ENCODE results near the gene NECAB2.

The NECAB2 gene

GRCh38 chr16:84027625-84028024 is 59.6 kb downstream of the NECAB2 start:
- DNase-seq = no peak

GRCh38 chr16:84029297-84030047 is 61.4 kb downstream of the NECAB2 start:
- DNase-seq = no peak

- no peak for DNase-seq
These were observed 63.5 kb downstream of the NECAB2 start for GRCh38 chr16:84031556-84031955.

GRCh38 chr16:84032458-84033178 is 64.6 kb downstream of the NECAB2 start:
- DNase-seq = no peak

GRCh38 chr16:84033251-84034195 is 65.5 kb downstream of the NECAB2 start:
- DNase-seq = no peak

- no peak for DNase-seq
These were observed 66.5 kb downstream of the NECAB2 start for GRCh38 chr16:84034516-84034915.

- DNase-seq = no peak
These were observed 68.1 kb downstream of the NECAB2 start for GRCh38 chr16:84036131-84036530.

GRCh38 chr16:84036982-84037425 is 69.0 kb downstream of the NECAB2 start:
- DNase-seq = no peak

- no peak for DNase-seq
These were observed 70.4 kb downstream of the NECAB2 start for GRCh38 chr16:84038469-84038868.

- DNase-seq = no peak
These were observed 71.7 kb downstream of the NECAB2 start for GRCh38 chr16:84039696-84040095.

- no peak for DNase-seq
These were observed 72.3 kb downstream of the NECAB2 start for GRCh38 chr16:84040226-84040822.

GRCh38 chr16:84040823-84041820 is 73.1 kb downstream of the NECAB2 start:
- DNase-seq = peak; percentile 26

- no peak for DNase-seq
These were observed 73.8 kb downstream of the NECAB2 start for GRCh38 chr16:84041881-84042280.

- no peak for DNase-seq
These were observed 74.3 kb downstream of the NECAB2 start, which contains the start of gene SLC38A8 for GRCh38 chr16:84042308-84042878. SLC38A8 (minus strand) TSS chr16:84042795; CDS start chr16:84042157, 638 bp downstream.

- DNase-seq = no peak
These were observed 74.9 kb downstream of the NECAB2 start for GRCh38 chr16:84042879-84043485.

- DNase-seq = no peak
These were observed 75.6 kb downstream of the NECAB2 start for GRCh38 chr16:84043486-84044117.

- peak; percentile 19 for DNase-seq
These were observed 76.1 kb downstream of the NECAB2 start for GRCh38 chr16:84044118-84044488.

GRCh38 chr16:84045001-84045817 is 77.2 kb downstream of the NECAB2 start:
- DNase-seq = no peak

GRCh38 chr16:84045818-84046470 is 77.9 kb downstream of the NECAB2 start:
- no peak for DNase-seq

Data from fibroblast of upper back skin (primary cell).